PC-9 (cell line): Measurements from ENCODE around the gene TASOR2. TPM values are rescaled to one million over a fixed set of nuclear protein-coding genes. Genes with fewer than 3 reads are reported as not detected.

Source experiments
- BruUV-seq: library from RNA; stranded (reverse); fragments of 400-500 nt; replicated peaks from 2 replicates; lab custom pipeline; 2021; lab: Mats Ljungman, UMichigan
- CTCF ChIA-PET: fragments of 300-600 bp; sonication (Branson Sonifier 250); formaldehyde crosslinking; loops from one replicate; lab custom pipeline; 2022; ENCODE audit warnings: antibody characterized with exemption; lab: Charles Lee
- POLR2A ChIA-PET: fragments of 300-600 bp; sonication (Branson Sonifier 250); formaldehyde crosslinking; loops from one replicate; lab custom pipeline; 2022; ENCODE audit warnings: antibody characterized with exemption; ENCODE audit not compliant: unreplicated experiment; lab: Charles Lee
- DNase-seq, 2 experiments: peaks; one replicate each; pipeline versions ENCODE4 v3.0.0 to v3.0.0-alpha.2; 2015 to 2022; ENCODE audit warnings: mixed read lengths in 1 of 2
- H2AFZ ChIP-seq: fragments of 200-600 bp; sonication (generic); 2 replicates; pipeline ENCODE4 v1.8.1; 2017; ENCODE audit warnings: antibody characterized with exemption
- H3F3A ChIP-seq: fragments of 200-600 bp; sonication (generic); 2 replicates; pipeline ENCODE4 v1.8.1; 2017; ENCODE audit warnings: antibody characterized with exemption, mild to moderate bottlenecking, low read depth; ENCODE audit not compliant: insufficient read depth
- H3K27ac ChIP-seq: fragments of 200-600 bp; sonication (generic); 2 replicates; pipeline ENCODE4 v1.6.1; 2016; ENCODE audit warnings: mixed run types
- H3K27me3 ChIP-seq: fragments of 200-600 bp; sonication (generic); 2 replicates; pipeline ENCODE4 v1.6.1; 2016; ENCODE audit warnings: low read depth, mixed run types; ENCODE audit not compliant: insufficient read depth
- H3K36me3 ChIP-seq: fragments of 200-600 bp; sonication (generic); 2 replicates; pipeline ENCODE4 v1.6.1; 2016; ENCODE audit warnings: low read depth, mixed run types
- H3K4me1 ChIP-seq: fragments of 200-600 bp; sonication (generic); replicated peaks from 2 replicates; pipeline ENCODE4 v1.6.1; 2016; ENCODE audit warnings: mixed run types; ENCODE audit not compliant: insufficient read depth
- H3K4me2 ChIP-seq: fragments of 200-600 bp; sonication (generic); 2 replicates; pipeline ENCODE4 v1.6.1; 2017; ENCODE audit warnings: mixed run types
- H3K4me3 ChIP-seq: fragments of 200-600 bp; sonication (generic); 2 replicates; pipeline ENCODE4 v1.6.1; 2016; ENCODE audit warnings: mixed run types
- H3K79me2 ChIP-seq: fragments of 200-600 bp; sonication (generic); 2 replicates; pipeline ENCODE4 v1.6.1; 2017; ENCODE audit warnings: low read depth, mixed run types
- H3K9me2 ChIP-seq: fragments of 200-600 bp; sonication (generic); 2 replicates; pipeline ENCODE4 v1.8.1; 2017; ENCODE audit warnings: mild to moderate bottlenecking; ENCODE audit not compliant: insufficient read depth
- H3K9me3 ChIP-seq: fragments of 200-600 bp; sonication (generic); 2 replicates; pipeline ENCODE4 v1.8.1; 2016; ENCODE audit warnings: low read depth; ENCODE audit not compliant: insufficient read depth
- H4K20me1 ChIP-seq: fragments of 200-600 bp; sonication (generic); 2 replicates; pipeline ENCODE4 v1.8.1; 2017; ENCODE audit not compliant: insufficient read depth
- EZH2 ChIP-seq: fragments of 200-600 bp; sonication (generic); IDR thresholded peaks from 2 replicates; pipeline ENCODE4 v1.8.0; 2017; ENCODE audit warnings: antibody characterized with exemption, low read depth
- intact Hi-C: fragments of 100-400 bp; cut with micrococcal nuclease; formaldehyde crosslinking; loops from one replicate; pipeline ENCODE4 v1.10.0; 2022; ENCODE audit not compliant: unreplicated experiment
- total RNA-seq: library from RNA; stranded (reverse); gene quantifications from 2 replicates; pipeline ENCODE4 v1.2.3, GENCODE V29; 2021
- TF ChIP-seq, protein P1 (sequence below): fragments of 200-600 bp; sonication (generic); conservative IDR thresholded peaks from 2 replicates; pipeline ENCODE4 v1.6.1; 2017; ENCODE audit warnings: mixed run types, antibody characterized with exemption, mild to moderate bottlenecking, moderate library complexity

TASOR2 gene
- total RNA-seq, 1 experiment from 2014 or later, result 60.7 TPM

- no peak for DNase-seq
- ChIA-PET POLR2A (no interaction called here), CTCF (no interaction called here)
- no peak overlapping the region for H3K4me3 ChIP-seq
- BruUV-seq, result no TSS peak
- intact Hi-C loops, result no loop called here
- H3K9me2 ChIP-seq, result no peaks in the 10 kb centered on the region; the same call in 1 of the 2 replicates
- no peak overlapping the region for H2AFZ ChIP-seq
- H3K36me3 ChIP-seq, result no peaks in the 10 kb centered on the region
- H3K27me3 ChIP-seq, result no peaks in the 10 kb centered on the region
- 0 out of 2 replicates have a peak, but pooled peaks cover 1% of the 10 kb centered on the region for H3F3A ChIP-seq
- H4K20me1 ChIP-seq, result no peaks in the 10 kb centered on the region
- no peaks in the 10 kb centered on the region for H3K79me2 ChIP-seq
- H3K9me3 ChIP-seq, result peaks cover 3% of the 10 kb centered on the region; the same call in 1 of the 2 replicates
- H3K4me1 ChIP-seq, result no peaks in the 10 kb centered on the region
- TF ChIP-seq, protein P1, sequence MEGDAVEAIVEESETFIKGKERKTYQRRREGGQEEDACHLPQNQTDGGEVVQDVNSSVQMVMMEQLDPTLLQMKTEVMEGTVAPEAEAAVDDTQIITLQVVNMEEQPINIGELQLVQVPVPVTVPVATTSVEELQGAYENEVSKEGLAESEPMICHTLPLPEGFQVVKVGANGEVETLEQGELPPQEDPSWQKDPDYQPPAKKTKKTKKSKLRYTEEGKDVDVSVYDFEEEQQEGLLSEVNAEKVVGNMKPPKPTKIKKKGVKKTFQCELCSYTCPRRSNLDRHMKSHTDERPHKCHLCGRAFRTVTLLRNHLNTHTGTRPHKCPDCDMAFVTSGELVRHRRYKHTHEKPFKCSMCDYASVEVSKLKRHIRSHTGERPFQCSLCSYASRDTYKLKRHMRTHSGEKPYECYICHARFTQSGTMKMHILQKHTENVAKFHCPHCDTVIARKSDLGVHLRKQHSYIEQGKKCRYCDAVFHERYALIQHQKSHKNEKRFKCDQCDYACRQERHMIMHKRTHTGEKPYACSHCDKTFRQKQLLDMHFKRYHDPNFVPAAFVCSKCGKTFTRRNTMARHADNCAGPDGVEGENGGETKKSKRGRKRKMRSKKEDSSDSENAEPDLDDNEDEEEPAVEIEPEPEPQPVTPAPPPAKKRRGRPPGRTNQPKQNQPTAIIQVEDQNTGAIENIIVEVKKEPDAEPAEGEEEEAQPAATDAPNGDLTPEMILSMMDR, result no peak
- no peak for TF ChIP-seq EZH2
- no peak overlapping the region for H3K4me2 ChIP-seq
- no peak overlapping the region for H3K27ac ChIP-seq
Measured at GRCh38 chr10:5679037-5679435, 5.6 kb upstream of the TASOR2 start.

- no TSS peak for BruUV-seq
- Histone ChIP-seq H3K27ac (no peak overlapping the region), H3K36me3 (no peaks in the 10 kb centered on the region), H4K20me1 (no peaks in the 10 kb centered on the region), H3K9me2 (no peaks in the 10 kb centered on the region; the same call in 1 of the 2 replicates), H3K9me3 (peaks cover 4% of the 10 kb centered on the region; the same call in 1 of the 2 replicates), H3F3A (0 out of 2 replicates have a peak, but pooled peaks cover 3% of the 10 kb centered on the region), H3K79me2 (no peaks in the 10 kb centered on the region), H3K4me3 (no peak overlapping the region), H3K4me2 (no peak overlapping the region), H3K27me3 (no peaks in the 10 kb centered on the region), H3K4me1 (no peaks in the 10 kb centered on the region), H2AFZ (no peak overlapping the region)
- DNase-seq, result no peak
- POLR2A ChIA-PET, result no interaction called here
- TF ChIP-seq EZH2, result no peak
- TF ChIP-seq, protein P1, result no peak
- intact Hi-C loops, result loop anchor here (10.0 kb wide), 1 partner anchor 195 kb away; no protein-coding TSS in a partner anchor
- CTCF ChIA-PET, result no interaction called here
Measured at GRCh38 chr10:5679606-5680005, 5.0 kb upstream of the TASOR2 start.

DNA sequence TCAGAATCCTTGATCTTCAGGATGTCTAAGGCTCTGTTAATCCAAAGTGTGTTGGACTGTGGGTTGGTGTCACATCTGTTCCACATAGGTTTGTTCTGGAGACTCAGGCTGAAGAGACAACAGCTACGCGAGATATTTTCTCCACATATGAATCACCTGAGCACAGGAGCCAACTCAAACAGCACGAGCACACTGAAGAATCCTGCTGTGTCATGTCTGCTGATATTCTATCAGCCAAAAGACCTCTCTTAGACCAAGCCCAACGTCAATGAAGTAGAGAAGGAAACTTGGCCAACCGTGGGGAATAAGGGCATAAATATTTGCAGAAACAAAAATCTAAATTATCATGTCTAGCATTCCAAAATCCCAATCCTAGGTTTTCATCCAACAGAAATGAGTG lies 2.7 kb upstream of the TASOR2 start:
- peaks cover 4% of the 10 kb centered on the region; the same call in 1 of the 2 replicates for H3K9me3 ChIP-seq
- no peak overlapping the region for H3K4me2 ChIP-seq
- H4K20me1 ChIP-seq, result peaks cover 8% of the 10 kb centered on the region; the same call in 1 of the 2 replicates
- H3K36me3 ChIP-seq, result no peaks in the 10 kb centered on the region
- H3K9me2 ChIP-seq, result no peaks in the 10 kb centered on the region; the same call in 1 of the 2 replicates
- peaks cover 21% of the 10 kb centered on the region for H3K79me2 ChIP-seq
- no peak for DNase-seq
- no peak overlapping the region for H3K27ac ChIP-seq
- no peaks in the 10 kb centered on the region for H3K27me3 ChIP-seq
- intact Hi-C loops, result loop anchor here (10.0 kb wide), 1 partner anchor 193 kb away; no protein-coding TSS in a partner anchor
- no peak overlapping the region for H2AFZ ChIP-seq
- no peak for TF ChIP-seq EZH2
- TF ChIP-seq, protein P1, result no peak
- no peaks in the 10 kb centered on the region; the same call in 1 of the 2 replicates for H3K4me1 ChIP-seq
- no peak overlapping the region for H3K4me3 ChIP-seq
- POLR2A ChIA-PET, result no interaction called here
- no TSS peak for BruUV-seq
- CTCF ChIA-PET, result no interaction called here
- peaks cover 3% of the 10 kb centered on the region; the same call in 1 of the 2 replicates for H3F3A ChIP-seq
